WI38 (cell line): ENCODE data around the gene ZNF10.

ENCODE experiments used
- H3K4me3 ChIP-seq: 2 replicates; pipeline ENCODE4 v1.5.1; 2011; ENCODE audit warnings: low read depth, mild to moderate bottlenecking, control low read depth, low read length
- CTCF ChIP-seq: IDR thresholded peaks from 2 replicates; pipeline ENCODE4 v1.5.1; 2012; ENCODE audit warnings: low read depth, mild to moderate bottlenecking, control low read depth, low read length

ZNF10 gene

GRCh38 chr12:133120385-133121191 lies 9.8 kb upstream of the ZNF10 start:
- TF ChIP-seq CTCF = no peak
- H3K4me3 ChIP-seq = no peak overlapping the region

GRCh38 chr12:133124674-133125073 lies 5.8 kb upstream of the ZNF10 start:
- H3K4me3 ChIP-seq = no peak overlapping the region
- TF ChIP-seq CTCF = no peak

GRCh38 chr12:133129368-133130037 lies 924 bp upstream of the ZNF10 start:
- TF ChIP-seq CTCF = no peak
- H3K4me3 ChIP-seq = peak overlapping the region; percentile 83

- peak overlapping the region; percentile 83 for H3K4me3 ChIP-seq
- no peak for TF ChIP-seq CTCF
These were observed 341 bp downstream of the ZNF10 start for GRCh38 chr12:133130808-133131128.

GRCh38 chr12:133135747-133136146 lies 5.3 kb downstream of the ZNF10 start:
- no peak overlapping the region for H3K4me3 ChIP-seq
- no peak for TF ChIP-seq CTCF

- H3K4me3 ChIP-seq = no peak overlapping the region
- no peak for TF ChIP-seq CTCF
These were observed 15.6 kb downstream of the ZNF10 start for GRCh38 chr12:133145981-133146380.

- H3K4me3 ChIP-seq = no peak overlapping the region
- TF ChIP-seq CTCF = no peak
These were observed 25.8 kb downstream of the ZNF10 start for GRCh38 chr12:133156125-133156690.
